ENCODE data around the gene GTSF1L. TPM values are rescaled to one million over a fixed set of nuclear protein-coding genes. Genes with fewer than 3 reads are reported as not detected.
A peak's percentile ranks its signal among the peaks of the same experiment; 100 is the strongest.

GTSF1L gene
- total RNA-seq, 2 experiments from 2014 or later = not detected

- Mint-ChIP-seq H3K4me1 (ENCODE audit: low read depth) (peaks cover 29% of the 10 kb centered on the region), H3K9me3 (peaks cover 9% of the 10 kb centered on the region), H3K27me3 (ENCODE audit: low read depth) (no peaks in the 10 kb centered on the region), H3K4me3 (no peak overlapping the region), H3K36me3 (ENCODE audit: low read depth) (no peaks in the 10 kb centered on the region), H3K27ac (no peak overlapping the region)
- no peak for DNase-seq
- CTCF ChIA-PET = interaction anchor here (0.6 kb wide), 2 partner anchors 78 to 324 kb away, joined by 3 to 5 read pairs; no protein-coding TSS in a partner anchor
- intact Hi-C loops (cut with micrococcal nuclease) = loop anchor here (10.0 kb wide), 1 partner anchor 889 kb away; no protein-coding TSS in a partner anchor
These were observed 29.0 kb upstream of the GTSF1L start for GRCh38 chr20:43755851-43756250.

- no peak for DNase-seq
- Mint-ChIP-seq H3K27me3 (ENCODE audit: low read depth) (no peaks in the 10 kb centered on the region), H3K9me3 (peaks cover 11% of the 10 kb centered on the region), H3K36me3 (ENCODE audit: low read depth) (no peaks in the 10 kb centered on the region), H3K4me3 (no peak overlapping the region), H3K27ac (no peak overlapping the region), H3K4me1 (ENCODE audit: low read depth) (peaks cover 32% of the 10 kb centered on the region)
- intact Hi-C loops (cut with micrococcal nuclease) = loop anchor here (10.0 kb wide), 1 partner anchor 889 kb away; no protein-coding TSS in a partner anchor
- CTCF ChIA-PET = interaction anchor here (0.6 kb wide), 1 partner anchor 79 kb away, joined by 5 read pairs; no protein-coding TSS in a partner anchor
These were observed 28.6 kb upstream of the GTSF1L start for GRCh38 chr20:43755390-43755789.

GRCh38 chr20:43752561-43753301 lies 25.9 kb upstream of the GTSF1L start:
- peak overlapping the region; percentile 96 for H3K27ac Mint-ChIP-seq
- H3K27me3 Mint-ChIP-seq (ENCODE audit: low read depth) = no peaks in the 10 kb centered on the region
- no peak overlapping the region for H3K4me3 Mint-ChIP-seq
- peaks cover 38% of the 10 kb centered on the region for H3K4me1 Mint-ChIP-seq (ENCODE audit: low read depth)
- no peaks in the 10 kb centered on the region for H3K36me3 Mint-ChIP-seq (ENCODE audit: low read depth)
- intact Hi-C loops (cut with micrococcal nuclease) = loop anchor here (5.0 to 10.0 kb wide), 4 partner anchors 70 to 1220 kb away; partner anchors contain the start of gene OSER1
- peak; percentile 47 for DNase-seq
- H3K9me3 Mint-ChIP-seq = peaks cover 7% of the 10 kb centered on the region
- CTCF ChIA-PET = interaction anchor here (4.0 to 5.7 kb wide), 2 partner anchors 87 to 328 kb away, joined by 19 to 79 read pairs; no protein-coding TSS in a partner anchor

- DNase-seq = no peak
- intact Hi-C loops (cut with micrococcal nuclease) = loop anchor here (5.0 to 10.0 kb wide), 4 partner anchors 70 to 1220 kb away; partner anchors contain the start of gene OSER1
- Mint-ChIP-seq H3K4me3 (no peak overlapping the region), H3K4me1 (ENCODE audit: low read depth) (peaks cover 39% of the 10 kb centered on the region), H3K27ac (peak overlapping the region; percentile 96), H3K9me3 (peaks cover 8% of the 10 kb centered on the region), H3K27me3 (ENCODE audit: low read depth) (no peaks in the 10 kb centered on the region), H3K36me3 (ENCODE audit: low read depth) (no peaks in the 10 kb centered on the region)
- CTCF ChIA-PET = interaction anchor here (1.5 to 5.7 kb wide), 5 partner anchors 15 to 329 kb away, joined by 3 to 79 read pairs (median 19); no protein-coding TSS in a partner anchor
These were observed 25.2 kb upstream of the GTSF1L start for GRCh38 chr20:43752051-43752360.

GRCh38 chr20:43751167-43752050 lies 24.6 kb upstream of the GTSF1L start:
- Mint-ChIP-seq H3K4me3 (peak overlapping the region; percentile 39), H3K9me3 (peaks cover 8% of the 10 kb centered on the region), H3K27ac (peak overlapping the region; percentile 96), H3K4me1 (ENCODE audit: low read depth) (peaks cover 41% of the 10 kb centered on the region), H3K36me3 (ENCODE audit: low read depth) (no peaks in the 10 kb centered on the region), H3K27me3 (ENCODE audit: low read depth) (no peaks in the 10 kb centered on the region)
- CTCF ChIA-PET = interaction anchor here (0.7 to 5.7 kb wide), 28 partner anchors 10 to 438 kb away, joined by 3 to 79 read pairs (median 4); no protein-coding TSS in a partner anchor
- DNase-seq = peak; percentile 85
- intact Hi-C loops (cut with micrococcal nuclease) = loop anchor here (1.0 to 10.0 kb wide), 14 partner anchors 15 to 1221 kb away; partner anchors contain the start of genes OSER1 and SRSF6

GRCh38 chr20:43750774-43751166 lies 24.0 kb upstream of the GTSF1L start:
- Mint-ChIP-seq H3K9me3 (peaks cover 8% of the 10 kb centered on the region), H3K4me1 (ENCODE audit: low read depth) (peaks cover 42% of the 10 kb centered on the region), H3K27me3 (ENCODE audit: low read depth) (no peaks in the 10 kb centered on the region), H3K36me3 (ENCODE audit: low read depth) (no peaks in the 10 kb centered on the region), H3K27ac (peak overlapping the region; percentile 96), H3K4me3 (no peak overlapping the region)
- intact Hi-C loops (cut with micrococcal nuclease) = loop anchor here (1.0 to 10.0 kb wide), 14 partner anchors 14 to 1222 kb away; partner anchors contain the start of genes OSER1 and SRSF6
- CTCF ChIA-PET = interaction anchor here (0.7 to 5.7 kb wide), 32 partner anchors 11 to 438 kb away, joined by 3 to 79 read pairs (median 4); no protein-coding TSS in a partner anchor
- DNase-seq = peak; percentile 52

GRCh38 chr20:43749734-43750294 lies 23.0 kb upstream of the GTSF1L start:
- Mint-ChIP-seq H3K9me3 (peaks cover 8% of the 10 kb centered on the region), H3K36me3 (ENCODE audit: low read depth) (no peaks in the 10 kb centered on the region), H3K27me3 (ENCODE audit: low read depth) (no peaks in the 10 kb centered on the region), H3K4me1 (ENCODE audit: low read depth) (peaks cover 44% of the 10 kb centered on the region), H3K4me3 (no peak overlapping the region), H3K27ac (peak overlapping the region; percentile 54)
- CTCF ChIA-PET = interaction anchor here (0.7 to 5.7 kb wide), 44 partner anchors 11 to 439 kb away, joined by 3 to 79 read pairs (median 4); no protein-coding TSS in a partner anchor
- peak; percentile 88 for DNase-seq
- intact Hi-C loops (cut with micrococcal nuclease) = loop anchor here (1.0 to 10.0 kb wide), 7 partner anchors 72 to 1222 kb away; partner anchors contain the start of gene OSER1

- CTCF ChIA-PET = interaction anchor here (0.6 to 5.7 kb wide), 7 partner anchors 12 to 368 kb away, joined by 3 to 79 read pairs (median 5); no protein-coding TSS in a partner anchor
- Mint-ChIP-seq H3K4me3 (no peak overlapping the region), H3K27me3 (ENCODE audit: low read depth) (no peaks in the 10 kb centered on the region), H3K9me3 (peaks cover 5% of the 10 kb centered on the region), H3K36me3 (ENCODE audit: low read depth) (no peaks in the 10 kb centered on the region), H3K4me1 (ENCODE audit: low read depth) (peaks cover 47% of the 10 kb centered on the region), H3K27ac (no peak overlapping the region)
- intact Hi-C loops (cut with micrococcal nuclease) = loop anchor here (5.0 kb wide), 1 partner anchor 444 kb away; no protein-coding TSS in a partner anchor
- DNase-seq = no peak
These were observed 21.5 kb upstream of the GTSF1L start for GRCh38 chr20:43748274-43748673.

- intact Hi-C loops (cut with micrococcal nuclease) = loop anchor here (5.0 kb wide), 1 partner anchor 446 kb away; no protein-coding TSS in a partner anchor
These were observed 19.7 kb upstream of the GTSF1L start for GRCh38 chr20:43746344-43747137.

GRCh38 chr20:43744966-43745730 lies 18.3 kb upstream of the GTSF1L start:
- intact Hi-C loops (cut with micrococcal nuclease) = loop anchor here (5.0 kb wide), 1 partner anchor 447 kb away; no protein-coding TSS in a partner anchor
- no peaks in the 10 kb centered on the region for H3K27me3 Mint-ChIP-seq (ENCODE audit: low read depth)
- DNase-seq = no peak
- no peak overlapping the region for H3K4me3 Mint-ChIP-seq
- no peak overlapping the region for H3K27ac Mint-ChIP-seq
- CTCF ChIA-PET = interaction anchor here (0.6 to 0.9 kb wide), 2 partner anchors 324 to 338 kb away, joined by 3 read pairs; no protein-coding TSS in a partner anchor
- no peaks in the 10 kb centered on the region for H3K36me3 Mint-ChIP-seq (ENCODE audit: low read depth)
- H3K9me3 Mint-ChIP-seq = peaks cover 2% of the 10 kb centered on the region
- peaks cover 23% of the 10 kb centered on the region for H3K4me1 Mint-ChIP-seq (ENCODE audit: low read depth)

More at GRCh38 chr20:43746344-43747137, 19.7 kb upstream of the GTSF1L start:
- CTCF ChIA-PET = no interaction called here
- no peaks in the 10 kb centered on the region for H3K27me3 Mint-ChIP-seq (ENCODE audit: low read depth)
- no peak overlapping the region for H3K27ac Mint-ChIP-seq
- peaks cover 5% of the 10 kb centered on the region for H3K9me3 Mint-ChIP-seq
- H3K4me1 Mint-ChIP-seq (ENCODE audit: low read depth) = peaks cover 35% of the 10 kb centered on the region
- DNase-seq = no peak
- no peaks in the 10 kb centered on the region for H3K36me3 Mint-ChIP-seq (ENCODE audit: low read depth)
- no peak overlapping the region for H3K4me3 Mint-ChIP-seq
